Upper lobe of left lung (tissue), 6 donors: ENCODE data around the gene PALLD. TPM values are rescaled to one million over a fixed set of nuclear protein-coding genes. Genes with fewer than 3 reads are reported as not detected.

Source experiments
- ATAC-seq, 2 donors: fragments of 200-7000 bp; cut with Tn5 transposase; one replicate each; pipeline ENCODE4 v1.9.1; 2022; ENCODE audit warnings: mild to moderate bottlenecking in 2 of 2, moderate library complexity in 2 of 2; ENCODE audit not compliant: low FRiP score in 2 of 2
- DNase-seq, 2 donors: peaks; one replicate each; pipeline ENCODE4 v3.0.0-alpha.2; 2019 to 2020
- H3K27ac ChIP-seq, 4 donors: fragments of 200-600 bp; sonication (generic); one replicate each; pipeline ENCODE4 v1.5.1; 2016 to 2019
- H3K27me3 ChIP-seq, 4 donors: fragments of 200-600 bp; sonication (generic); one replicate each; pipeline ENCODE4 v1.5.1; 2017 to 2019
- H3K36me3 ChIP-seq, 4 donors: fragments of 200-600 bp; sonication (generic); one replicate each; pipeline ENCODE4 v1.5.1; 2016 to 2019
- H3K4me1 ChIP-seq, 4 donors: fragments of 200-600 bp; sonication (generic); one replicate each; pipeline ENCODE4 v1.5.1; 2018 to 2019
- H3K4me3 ChIP-seq, 4 donors: fragments of 200-600 bp; sonication (generic); one replicate each; pipeline ENCODE4 v1.5.1; 2017 to 2019; ENCODE audit warnings: mild to moderate bottlenecking in 2 of 4, moderate library complexity in 1 of 4
- H3K9me3 ChIP-seq, 4 donors: fragments of 200-600 bp; sonication (generic); one replicate each; pipeline ENCODE4 v1.5.1; 2018 to 2019
- EP300 ChIP-seq, 4 donors: sonication (generic); formaldehyde crosslinking; IDR thresholded peaks; one replicate each; pipeline ENCODE4 v1.5.1; 2017; ENCODE audit warnings: antibody characterized with exemption in 4 of 4, control low read depth in 2 of 4
- POLR2A ChIP-seq, 4 donors: fragments of 450-650 bp; IDR thresholded peaks; one replicate each; pipeline ENCODE4 v1.5.1; 2016 to 2017; ENCODE audit warnings: antibody characterized with exemption in 4 of 4, mild to moderate bottlenecking in 2 of 4
- POLR2AphosphoS5 ChIP-seq, 2 donors: sonication (generic); formaldehyde crosslinking; IDR thresholded peaks; one replicate each; pipeline ENCODE4 v1.5.1; 2017; ENCODE audit warnings: antibody characterized with exemption in 2 of 2
- WGBS, 2 donors: methylation state at CpG; one replicate each; pipeline ENCODE4 v1.1.5; 2017 to 2018; 5-methylcytosine and 5-hydroxymethylcytosine counted together
- total RNA-seq, 6 donors: library from RNA; depleted of rRNA in 4 of 6; stranded (reverse); fragments of >200 nt in 4 of 6; gene quantifications; one replicate each; pipeline versions ENCODE4 v1.1.0 to v1.2.1, GENCODE V29; 2016 to 2021
- TF ChIP-seq, protein P1 (sequence below), 6 experiments: fragments of 450-650 bp in 4 of 6; fragments of 200-600 bp in 2 of 6; sonication (generic) in 2 of 6; IDR thresholded peaks; one replicate each; pipeline ENCODE4 v1.5.1; 2016 to 2019; ENCODE audit warnings: antibody characterized with exemption in 6 of 6
- donor health status: DM: no; HTN: no; CAD: no; lungs with moderate emphysema.
- donor health status: DM: no; HTN: yes; CAD: no; lungs with severe emphysema.

Gene PALLD
- total RNA-seq, 6 donors from 2014 or later = 63.9 to 175 (median 134) TPM

DNA sequence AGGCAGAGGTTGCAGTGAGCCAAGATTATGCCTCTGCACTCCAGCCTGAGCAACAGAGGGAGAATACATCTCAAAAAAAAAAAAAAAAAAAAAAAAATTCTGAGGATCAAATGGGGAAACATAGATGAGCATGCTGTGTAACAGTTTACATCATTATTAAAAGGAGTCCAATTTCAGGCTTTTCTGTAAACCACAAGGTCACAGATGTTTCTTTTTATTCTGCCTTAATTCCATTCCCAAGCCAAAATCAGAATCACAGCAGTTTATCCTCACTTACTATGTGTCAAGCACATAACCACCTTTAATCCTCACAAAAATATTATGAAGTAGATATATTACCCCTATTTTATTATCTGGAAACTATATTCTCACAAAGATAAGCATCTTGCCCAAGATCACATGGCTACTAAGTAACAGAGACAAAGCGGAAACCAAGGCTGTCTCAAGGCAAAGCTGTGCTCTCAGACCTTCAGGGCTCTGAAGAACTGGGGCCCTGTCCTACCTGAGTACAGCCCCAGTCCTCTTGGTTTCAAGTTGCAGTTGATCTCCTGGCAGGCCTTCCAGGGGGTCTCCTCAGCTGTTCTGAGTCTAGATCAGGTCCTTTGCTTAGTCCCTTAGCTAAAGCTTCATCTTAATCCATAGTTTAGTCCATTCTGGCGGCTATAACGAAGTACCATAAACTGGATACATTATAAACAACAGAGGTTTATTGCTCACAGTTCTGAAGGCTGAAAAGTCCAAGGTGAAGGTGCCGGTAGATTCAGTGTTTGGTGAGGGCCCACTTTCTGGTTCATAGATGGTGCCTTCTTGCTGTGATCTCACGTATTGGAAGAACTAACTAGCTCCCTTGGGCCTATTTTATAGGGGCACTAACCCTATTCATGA lies 141.3 kb downstream of the PALLD start:
- no peak for TF ChIP-seq POLR2AphosphoS5 (IDR thresholded peaks at IDR 0.05)
- TF ChIP-seq EP300 (IDR thresholded peaks at IDR 0.05) = no peak
- TF ChIP-seq, protein P1, sequence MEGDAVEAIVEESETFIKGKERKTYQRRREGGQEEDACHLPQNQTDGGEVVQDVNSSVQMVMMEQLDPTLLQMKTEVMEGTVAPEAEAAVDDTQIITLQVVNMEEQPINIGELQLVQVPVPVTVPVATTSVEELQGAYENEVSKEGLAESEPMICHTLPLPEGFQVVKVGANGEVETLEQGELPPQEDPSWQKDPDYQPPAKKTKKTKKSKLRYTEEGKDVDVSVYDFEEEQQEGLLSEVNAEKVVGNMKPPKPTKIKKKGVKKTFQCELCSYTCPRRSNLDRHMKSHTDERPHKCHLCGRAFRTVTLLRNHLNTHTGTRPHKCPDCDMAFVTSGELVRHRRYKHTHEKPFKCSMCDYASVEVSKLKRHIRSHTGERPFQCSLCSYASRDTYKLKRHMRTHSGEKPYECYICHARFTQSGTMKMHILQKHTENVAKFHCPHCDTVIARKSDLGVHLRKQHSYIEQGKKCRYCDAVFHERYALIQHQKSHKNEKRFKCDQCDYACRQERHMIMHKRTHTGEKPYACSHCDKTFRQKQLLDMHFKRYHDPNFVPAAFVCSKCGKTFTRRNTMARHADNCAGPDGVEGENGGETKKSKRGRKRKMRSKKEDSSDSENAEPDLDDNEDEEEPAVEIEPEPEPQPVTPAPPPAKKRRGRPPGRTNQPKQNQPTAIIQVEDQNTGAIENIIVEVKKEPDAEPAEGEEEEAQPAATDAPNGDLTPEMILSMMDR (IDR thresholded peaks at IDR 0.05) = no peak
- TF ChIP-seq POLR2A (IDR thresholded peaks at IDR 0.05) = no peak
- Histone ChIP-seq H3K4me3 (no peak overlapping the region), H3K9me3 (no peaks in the 10 kb centered on the region), H3K27ac (no peak overlapping the region), H3K4me1 (peaks cover 0 to 5% (median 0%) of the 10 kb centered on the region in 4 donors), H3K27me3 (no peaks in the 10 kb centered on the region), H3K36me3 (no peaks in the 10 kb centered on the region)
- WGBS, 2 donors = 86 to 96% methylated on average over 5 of the region's 5 CpGs
- DNase-seq = no peak
- ATAC-seq = peak in 1 of 2 donors; percentile 66

DNA sequence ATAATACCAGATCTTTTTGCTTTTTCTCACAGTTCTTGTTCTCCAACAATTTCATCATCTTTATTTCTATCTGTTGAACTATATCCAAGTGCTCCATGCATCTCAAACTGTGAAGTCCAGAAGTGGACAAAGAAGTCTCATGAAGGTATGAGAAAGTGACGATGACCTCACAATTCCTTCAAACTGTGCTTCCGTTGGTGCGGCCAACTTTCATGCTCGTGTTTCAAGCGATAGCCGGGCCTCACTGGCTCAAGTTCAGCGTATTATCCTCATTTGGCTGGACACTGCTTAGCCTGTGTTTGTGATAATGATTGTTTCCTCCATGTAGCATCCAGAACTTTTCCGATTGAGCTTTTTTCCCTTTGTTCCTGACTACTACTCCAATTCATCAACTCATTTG lies 143.1 kb downstream of the PALLD start:
- ATAC-seq (no peak), DNase-seq (no peak)
- 95 to 96% methylated on average over 8 of the region's 8 CpGs for WGBS, 2 donors
- Histone ChIP-seq H3K27me3 (no peaks in the 10 kb centered on the region), H3K27ac (no peak overlapping the region), H3K4me3 (no peak overlapping the region), H3K4me1 (peaks cover 0 to 2% (median 0%) of the 10 kb centered on the region in 4 donors), H3K9me3 (no peaks in the 10 kb centered on the region), H3K36me3 (no peaks in the 10 kb centered on the region)
- TF ChIP-seq POLR2A (IDR thresholded peaks at IDR 0.05) (no peak), EP300 (IDR thresholded peaks at IDR 0.05) (no peak), POLR2AphosphoS5 (IDR thresholded peaks at IDR 0.05) (no peak)
- TF ChIP-seq, protein P1 (IDR thresholded peaks at IDR 0.05) = no peak

DNA sequence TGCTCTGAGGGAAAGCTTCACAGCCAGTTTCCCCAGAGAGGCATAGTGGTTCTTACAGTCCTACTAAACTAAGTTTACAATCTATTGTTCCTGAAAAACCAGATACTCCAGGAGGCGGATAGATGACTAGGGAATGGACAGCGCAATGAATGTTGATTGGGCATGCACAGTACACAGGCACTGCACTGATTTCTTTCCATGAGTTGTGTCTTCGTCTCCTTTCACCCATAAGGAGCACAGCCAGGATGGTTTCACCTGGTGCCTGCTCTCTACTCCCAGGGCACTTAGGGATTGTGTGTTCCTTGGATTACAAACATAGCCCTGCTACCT lies 144.9 kb downstream of the PALLD start:
- WGBS, 2 donors = 82 to 93% methylated on average over 3 of the region's 3 CpGs
- Histone ChIP-seq H3K4me3 (no peak overlapping the region), H3K27ac (peak overlapping the region in 1 of 4 donors; percentile 50), H3K27me3 (no peaks in the 10 kb centered on the region), H3K36me3 (no peaks in the 10 kb centered on the region), H3K4me1 (peaks cover 0 to 2% (median 0%) of the 10 kb centered on the region in 4 donors), H3K9me3 (no peaks in the 10 kb centered on the region)
- TF ChIP-seq POLR2A (IDR thresholded peaks at IDR 0.05) (no peak), EP300 (IDR thresholded peaks at IDR 0.05) (no peak), POLR2AphosphoS5 (IDR thresholded peaks at IDR 0.05) (no peak)
- TF ChIP-seq, protein P1 (IDR thresholded peaks at IDR 0.05) = no peak
- no peak for DNase-seq
- ATAC-seq = no peak

GRCh38 chr4:168642591-168642990 lies 145.7 kb downstream of the PALLD start:
- TF ChIP-seq, protein P1 (IDR thresholded peaks at IDR 0.05) = no peak
- TF ChIP-seq EP300 (IDR thresholded peaks at IDR 0.05) (no peak), POLR2AphosphoS5 (IDR thresholded peaks at IDR 0.05) (no peak), POLR2A (IDR thresholded peaks at IDR 0.05) (no peak)
- Histone ChIP-seq H3K4me1 (no peaks in the 10 kb centered on the region), H3K36me3 (no peaks in the 10 kb centered on the region), H3K4me3 (no peak overlapping the region), H3K27ac (peak overlapping the region in 1 of 4 donors; percentile 64), H3K27me3 (no peaks in the 10 kb centered on the region), H3K9me3 (no peaks in the 10 kb centered on the region)
- ATAC-seq = no peak
- 82 to 93% methylated on average over 5 of the region's 5 CpGs for WGBS, 2 donors
- no peak for DNase-seq
